ENCODE results near the gene RHOD. TPM values are rescaled to one million over a fixed set of nuclear protein-coding genes. Genes with fewer than 3 reads are reported as not detected.
A peak's percentile ranks its signal among the peaks of the same experiment; 100 is the strongest.

The RHOD gene
- total RNA-seq, 2 experiments from 2014 or later: 0.50 to 0.78 TPM

DNA sequence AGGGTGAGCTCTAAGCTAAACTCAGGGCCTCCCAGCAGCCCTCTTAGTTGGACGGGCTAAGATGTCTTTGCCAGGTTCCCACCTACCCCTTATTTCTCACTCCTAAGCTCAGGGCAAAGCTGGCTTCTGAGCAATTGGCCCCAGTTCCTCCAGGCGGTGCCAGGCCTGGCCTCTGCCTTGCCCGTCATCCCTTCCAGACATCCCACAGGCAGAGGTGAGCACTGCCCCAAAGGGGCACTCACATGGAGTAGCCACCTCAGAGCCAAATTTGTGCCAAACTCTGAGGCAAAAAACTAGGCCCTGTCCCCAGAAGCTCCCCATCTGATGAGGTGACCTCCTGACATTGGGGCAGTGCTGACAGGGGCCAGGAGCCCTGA lies 9.7 kb downstream of the RHOD start:
- Mint-ChIP-seq H3K4me1 (no peaks in the 10 kb centered on the region), H3K27me3 (peaks cover 6% of the 10 kb centered on the region), H3K27ac (no peak overlapping the region), H3K36me3 (no peaks in the 10 kb centered on the region), H3K4me3 (no peak overlapping the region), H3K9me3 (no peaks in the 10 kb centered on the region)
- no peak for DNase-seq

DNA sequence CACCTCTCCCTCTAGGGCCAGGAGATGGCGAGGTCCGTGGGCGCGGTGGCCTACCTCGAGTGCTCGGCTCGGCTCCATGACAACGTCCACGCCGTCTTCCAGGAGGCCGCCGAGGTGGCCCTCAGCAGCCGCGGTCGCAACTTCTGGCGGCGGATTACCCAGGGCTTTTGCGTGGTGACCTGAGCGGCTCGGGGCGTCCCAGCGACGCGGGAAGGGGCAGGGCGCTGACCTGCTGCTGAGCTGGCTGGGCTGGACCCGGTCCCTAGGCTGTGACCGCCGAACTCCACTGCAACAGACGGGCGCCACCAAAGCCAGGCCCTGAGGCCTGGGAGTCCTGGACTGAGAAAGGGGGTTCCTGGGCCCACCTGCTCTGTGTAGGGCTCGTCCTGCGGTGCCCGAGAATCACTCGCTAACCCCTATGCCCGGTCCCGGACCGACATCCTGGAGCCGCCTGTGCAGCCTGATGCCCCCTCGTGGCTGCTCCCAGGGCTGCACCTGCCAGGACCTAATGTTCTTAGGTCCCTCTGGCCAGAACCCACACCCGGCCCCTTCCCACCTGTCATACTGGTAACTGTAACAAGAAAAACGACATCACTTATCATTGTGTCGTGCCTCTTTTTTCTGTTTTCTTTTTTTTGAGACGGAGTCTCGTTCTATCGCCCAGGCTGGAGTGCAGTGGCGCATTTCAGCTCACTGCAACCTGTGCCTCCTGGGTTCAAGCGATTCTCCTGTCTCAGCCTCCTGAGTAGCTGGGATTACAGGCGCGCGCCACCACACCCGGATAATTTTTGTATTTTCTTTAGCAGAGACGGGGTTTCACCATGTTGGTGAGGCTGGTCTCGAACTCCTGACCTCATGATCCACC lies 15.0 kb downstream of the RHOD start:
- Mint-ChIP-seq H3K4me1 (peaks cover 3% of the 10 kb centered on the region), H3K27ac (no peak overlapping the region), H3K36me3 (no peaks in the 10 kb centered on the region), H3K4me3 (peak overlapping the region; percentile 22), H3K9me3 (no peaks in the 10 kb centered on the region), H3K27me3 (peaks cover 6% of the 10 kb centered on the region)
- peak; percentile 80 for DNase-seq

DNA sequence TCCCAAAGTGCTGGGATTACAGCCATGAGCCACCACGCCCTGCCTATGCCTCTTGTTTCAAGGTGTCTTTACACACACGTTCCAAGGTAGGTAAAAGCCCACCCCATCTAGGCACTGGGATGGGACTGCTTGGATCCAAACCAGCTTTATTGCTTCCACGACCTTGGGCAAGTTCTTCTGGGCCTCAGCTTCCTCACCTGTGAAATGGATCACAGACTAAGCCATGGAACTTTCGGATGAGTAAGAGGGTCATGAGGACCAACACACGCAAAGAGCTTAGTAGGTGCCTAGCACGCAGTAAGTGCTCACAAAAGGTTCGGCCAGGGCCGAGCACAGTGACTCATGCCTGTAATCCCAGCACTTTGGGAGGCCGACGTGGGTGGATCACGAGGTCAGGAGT lies 15.6 kb downstream of the RHOD start:
- Mint-ChIP-seq H3K27ac (no peak overlapping the region), H3K4me1 (peaks cover 3% of the 10 kb centered on the region), H3K9me3 (no peaks in the 10 kb centered on the region), H3K27me3 (peaks cover 6% of the 10 kb centered on the region), H3K4me3 (no peak overlapping the region), H3K36me3 (no peaks in the 10 kb centered on the region)
- no peak for DNase-seq

DNA sequence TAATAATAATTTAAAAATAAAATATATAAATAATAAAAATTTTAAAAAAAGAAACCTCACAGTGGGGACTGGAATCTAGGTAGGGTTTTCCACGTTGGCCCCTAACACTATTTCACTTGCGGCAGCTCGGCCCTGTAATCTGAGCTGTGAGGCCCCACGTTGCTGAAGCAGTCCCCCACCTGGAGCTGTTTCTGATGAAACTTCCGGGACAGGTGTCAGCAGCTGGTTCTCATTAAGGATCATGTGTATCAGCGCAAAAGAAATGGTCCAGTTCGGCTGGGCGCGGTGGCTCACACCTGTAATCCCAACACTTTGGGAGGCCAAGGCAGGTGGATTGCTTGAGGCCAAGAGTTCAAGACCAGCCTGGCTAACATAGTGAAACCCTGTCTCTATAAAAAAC lies 17.3 kb downstream of the RHOD start:
- no peak for DNase-seq
- H3K9me3 Mint-ChIP-seq: no peaks in the 10 kb centered on the region

DNA sequence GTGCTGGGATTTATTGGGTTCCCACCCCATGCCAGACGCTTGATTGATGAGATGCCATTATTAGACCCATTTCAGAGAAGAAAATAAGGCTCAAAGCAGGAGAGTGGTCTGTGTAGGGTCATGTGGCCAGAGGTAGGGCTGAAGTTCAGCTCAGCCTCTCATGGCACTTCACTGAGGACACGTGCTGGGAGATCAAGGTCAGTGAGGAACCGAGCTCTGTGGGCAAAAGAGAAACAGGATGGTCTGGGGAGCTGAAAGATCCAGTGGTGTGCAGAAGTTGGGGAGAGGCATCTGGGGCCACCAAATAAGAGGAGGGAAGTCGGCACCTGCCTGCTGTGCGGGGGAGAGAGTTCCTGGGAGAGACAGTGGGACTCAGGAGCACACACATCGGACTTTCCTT lies 19.6 kb downstream of the RHOD start:
- DNase-seq: no peak
- peaks cover 3% of the 10 kb centered on the region for H3K27me3 Mint-ChIP-seq
- H3K36me3 Mint-ChIP-seq: no peaks in the 10 kb centered on the region
- no peak overlapping the region for H3K27ac Mint-ChIP-seq
- no peak overlapping the region for H3K4me3 Mint-ChIP-seq
- H3K4me1 Mint-ChIP-seq: peaks cover 5% of the 10 kb centered on the region
- H3K9me3 Mint-ChIP-seq: no peaks in the 10 kb centered on the region

More for the DNA sequence above, 17.3 kb downstream of the RHOD start:
- Mint-ChIP-seq H3K27ac (no peak overlapping the region), H3K27me3 (peaks cover 9% of the 10 kb centered on the region), H3K36me3 (no peaks in the 10 kb centered on the region), H3K4me3 (no peak overlapping the region), H3K4me1 (peaks cover 3% of the 10 kb centered on the region)

DNA sequence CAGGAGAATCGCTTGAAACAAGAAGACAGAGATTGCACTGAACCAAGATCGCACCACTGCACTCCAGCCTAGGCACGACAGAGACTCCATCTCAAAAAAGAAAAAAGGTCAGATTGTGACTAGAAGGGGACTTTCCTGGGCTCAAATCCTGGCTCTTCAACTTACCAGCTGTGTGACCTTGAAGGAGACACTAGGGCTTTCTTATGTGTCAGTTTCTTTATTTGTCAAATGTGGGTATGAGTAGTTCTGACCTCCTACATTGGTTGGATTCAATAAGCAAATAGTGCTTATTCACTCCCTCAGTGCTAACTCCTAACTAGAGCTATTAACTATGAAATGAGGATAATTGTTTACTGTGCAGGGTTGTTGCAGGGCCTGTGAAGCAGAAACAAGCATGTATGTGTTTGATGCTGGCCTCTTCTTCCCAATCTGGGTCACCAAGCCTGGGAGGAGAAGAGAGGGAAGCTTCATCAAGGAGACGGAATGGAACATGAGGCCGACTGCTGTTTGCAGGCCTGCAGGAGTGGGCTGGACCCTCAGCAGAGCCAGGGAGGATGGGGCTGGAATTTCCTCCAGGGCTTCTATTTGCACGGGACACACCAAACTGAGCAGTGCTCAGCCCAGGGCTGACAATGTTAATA lies 22.5 kb downstream of the RHOD start:
- H3K4me1 Mint-ChIP-seq: peaks cover 12% of the 10 kb centered on the region
- H3K27me3 Mint-ChIP-seq: peaks cover 13% of the 10 kb centered on the region
- no peak for DNase-seq
- no peak overlapping the region for H3K27ac Mint-ChIP-seq
- H3K9me3 Mint-ChIP-seq: no peaks in the 10 kb centered on the region
- H3K36me3 Mint-ChIP-seq: no peaks in the 10 kb centered on the region
- no peak overlapping the region for H3K4me3 Mint-ChIP-seq

DNA sequence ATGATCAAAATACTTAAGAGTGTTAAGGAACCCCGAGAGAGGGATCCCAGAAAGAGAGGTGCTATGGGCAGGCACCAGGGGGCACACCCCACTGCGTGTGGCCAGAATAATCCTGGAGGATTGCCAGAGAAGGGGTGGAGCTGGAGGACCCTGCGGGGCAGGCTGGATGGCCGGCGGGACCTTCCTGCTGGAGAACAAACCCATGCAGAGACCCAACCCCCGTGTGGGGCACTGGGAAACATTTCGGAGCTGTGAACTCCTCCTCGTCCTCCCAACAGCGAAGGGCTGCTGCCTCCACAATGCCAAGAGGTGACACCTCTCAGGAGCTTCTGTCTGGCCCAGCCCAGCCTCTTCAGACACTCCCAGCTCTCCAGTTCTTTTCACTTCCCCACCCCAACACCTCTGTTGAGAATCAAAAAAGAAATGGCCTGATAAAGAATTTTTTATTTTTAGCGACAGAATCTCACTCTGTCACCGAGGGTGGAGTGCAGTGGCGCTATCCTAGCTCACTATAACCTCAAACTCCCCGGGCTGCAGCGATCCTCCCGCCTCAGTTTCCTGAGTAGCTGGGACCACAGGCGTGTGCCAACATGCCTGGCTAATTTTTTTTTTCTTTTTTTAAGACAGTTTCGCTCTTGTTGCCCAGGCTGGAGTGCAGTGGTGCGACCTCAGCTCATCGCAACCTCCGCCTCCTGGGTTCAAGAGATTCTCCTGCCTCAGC lies 25.6 kb downstream of the RHOD start:
- Mint-ChIP-seq H3K27ac (no peak overlapping the region), H3K27me3 (peaks cover 13% of the 10 kb centered on the region)

DNA sequence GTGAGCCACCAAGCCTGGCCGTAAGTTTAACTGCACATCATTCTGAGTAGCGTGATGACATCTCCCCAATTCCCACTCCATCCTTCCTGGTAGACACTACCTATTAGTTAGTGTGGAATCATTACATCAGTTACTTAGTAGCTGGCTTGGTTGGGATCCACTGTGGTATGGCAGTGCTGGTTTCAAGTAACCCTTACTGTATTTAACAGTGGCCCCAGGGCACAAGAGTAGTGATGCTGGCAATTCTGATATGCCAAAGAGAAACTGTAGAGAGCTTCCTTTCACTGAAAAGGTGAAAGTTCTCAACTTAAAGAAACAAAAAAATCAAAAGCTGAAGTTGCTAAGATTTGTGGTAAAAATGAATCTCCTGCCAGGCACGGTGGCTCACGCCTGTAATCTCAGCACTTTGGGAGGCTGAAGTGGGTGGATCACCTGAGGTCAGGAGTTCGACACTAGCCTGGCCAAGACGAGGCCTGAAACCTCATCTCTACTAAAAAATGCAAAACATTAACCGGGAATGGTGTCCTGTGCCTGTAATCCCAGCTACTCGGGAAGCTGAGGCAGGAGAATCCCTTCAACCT lies 27.2 kb downstream of the RHOD start:
- Mint-ChIP-seq H3K36me3 (no peaks in the 10 kb centered on the region), H3K9me3 (no peaks in the 10 kb centered on the region), H3K27me3 (peaks cover 10% of the 10 kb centered on the region), H3K27ac (no peak overlapping the region), H3K4me3 (no peak overlapping the region), H3K4me1 (peaks cover 12% of the 10 kb centered on the region)
- DNase-seq: no peak

More for the DNA sequence above, 25.6 kb downstream of the RHOD start:
- DNase-seq: no peak
- Mint-ChIP-seq H3K4me3 (peak overlapping the region; percentile 60), H3K36me3 (no peaks in the 10 kb centered on the region), H3K9me3 (no peaks in the 10 kb centered on the region), H3K4me1 (peaks cover 12% of the 10 kb centered on the region)

DNA sequence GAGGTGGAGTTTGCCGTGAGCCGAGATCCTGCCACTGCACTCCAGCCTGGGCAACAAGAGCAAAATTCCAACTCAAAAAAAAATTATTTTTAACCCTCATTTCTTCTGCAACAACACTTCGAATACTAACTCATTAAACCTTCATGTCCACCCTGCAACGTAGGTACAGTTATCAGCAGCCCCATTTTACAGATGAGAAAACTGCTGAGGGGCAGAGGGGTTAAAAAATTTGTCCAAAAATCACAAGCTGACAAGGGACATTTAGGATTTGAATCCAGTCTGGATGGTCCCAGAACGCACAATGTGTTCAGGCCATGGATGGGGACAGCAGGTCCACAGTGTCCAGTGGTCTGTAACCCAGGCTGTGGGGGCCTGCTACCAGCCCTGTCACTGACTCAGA lies 29.0 kb downstream of the RHOD start:
- Mint-ChIP-seq H3K27ac (no peak overlapping the region), H3K4me1 (peaks cover 9% of the 10 kb centered on the region), H3K27me3 (peaks cover 10% of the 10 kb centered on the region), H3K36me3 (no peaks in the 10 kb centered on the region), H3K4me3 (no peak overlapping the region), H3K9me3 (no peaks in the 10 kb centered on the region)
- no peak for DNase-seq

DNA sequence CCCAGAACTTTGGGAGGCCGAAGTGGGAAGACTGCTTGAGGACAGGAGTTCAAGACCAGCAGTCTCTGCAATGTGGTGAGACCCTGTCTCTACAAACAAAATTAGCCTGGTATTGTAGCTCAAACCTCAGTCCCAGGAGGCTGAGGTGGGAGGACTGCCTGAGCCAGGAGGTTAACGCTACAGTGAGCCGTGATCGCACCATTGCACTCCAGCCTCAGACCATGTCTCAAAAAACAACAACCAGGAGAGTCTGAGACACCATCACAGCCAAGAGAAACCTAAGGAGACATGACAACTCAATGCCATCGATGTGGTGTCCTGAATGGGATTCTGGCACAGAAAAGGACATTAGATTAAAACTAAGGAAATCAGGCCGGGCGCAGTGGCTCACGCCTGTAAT lies 34.1 kb downstream of the RHOD start:
- H3K27me3 Mint-ChIP-seq: no peaks in the 10 kb centered on the region

DNA sequence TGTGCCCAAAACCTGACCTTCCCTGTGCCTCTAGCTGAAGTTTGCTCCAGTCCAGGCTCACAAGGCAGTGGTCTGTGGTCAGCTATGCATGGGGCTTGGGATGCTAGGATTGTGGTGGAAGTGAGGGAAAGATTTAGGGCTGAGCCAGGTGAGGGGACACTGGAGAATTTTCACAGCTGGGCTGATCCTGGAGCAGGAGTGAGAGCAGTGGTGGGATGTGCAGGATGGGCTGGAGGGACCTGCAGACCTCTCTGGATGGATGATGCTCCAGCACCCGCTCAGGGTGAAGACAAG lies 38.5 kb downstream of the RHOD start:
- H3K4me1 Mint-ChIP-seq: peaks cover 5% of the 10 kb centered on the region
- H3K27me3 Mint-ChIP-seq: no peaks in the 10 kb centered on the region
- peak overlapping the region; percentile 10 for H3K27ac Mint-ChIP-seq
- H3K9me3 Mint-ChIP-seq: no peaks in the 10 kb centered on the region
- no peaks in the 10 kb centered on the region for H3K36me3 Mint-ChIP-seq
- DNase-seq: no peak
- H3K4me3 Mint-ChIP-seq: no peak overlapping the region

More for the DNA sequence above, 34.1 kb downstream of the RHOD start:
- Mint-ChIP-seq H3K4me3 (no peak overlapping the region), H3K4me1 (no peaks in the 10 kb centered on the region), H3K36me3 (no peaks in the 10 kb centered on the region), H3K9me3 (no peaks in the 10 kb centered on the region), H3K27ac (no peak overlapping the region)
- DNase-seq: no peak

DNA sequence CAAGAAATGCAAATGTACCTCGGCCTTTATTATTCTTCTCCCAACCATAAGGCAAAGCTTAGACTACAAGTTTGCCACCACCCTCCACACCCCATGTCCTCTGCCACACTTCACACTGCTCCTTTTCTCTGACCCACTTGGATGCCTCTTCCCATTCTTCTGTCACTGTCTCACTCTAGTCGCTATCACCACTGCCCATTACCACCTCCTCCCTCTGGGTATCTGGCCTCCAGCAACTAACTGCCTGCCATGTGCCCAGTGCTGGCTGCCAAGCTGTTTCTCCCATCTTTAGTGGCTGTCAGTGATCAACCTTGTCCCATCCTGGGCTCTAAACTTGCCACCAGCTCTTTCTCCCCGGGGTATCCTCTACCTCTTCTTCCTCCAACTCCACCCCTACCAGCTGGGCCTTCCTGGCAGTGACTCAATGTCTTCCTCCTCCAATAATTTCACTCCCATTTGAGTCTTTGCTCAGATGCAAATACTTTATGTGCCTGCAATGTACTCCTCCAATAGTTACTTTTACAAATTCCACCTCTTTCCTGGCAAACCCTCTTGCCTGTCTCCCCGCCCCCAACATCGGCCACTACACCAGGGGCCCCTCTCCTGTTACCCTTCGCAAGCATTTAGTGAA lies 42.3 kb downstream of the RHOD start:
- Mint-ChIP-seq H3K27ac (peak overlapping the region; percentile 26), H3K4me1 (peaks cover 19% of the 10 kb centered on the region), H3K27me3 (no peaks in the 10 kb centered on the region), H3K36me3 (no peaks in the 10 kb centered on the region), H3K4me3 (no peak overlapping the region), H3K9me3 (peaks cover 2% of the 10 kb centered on the region)
- no peak for DNase-seq

DNA sequence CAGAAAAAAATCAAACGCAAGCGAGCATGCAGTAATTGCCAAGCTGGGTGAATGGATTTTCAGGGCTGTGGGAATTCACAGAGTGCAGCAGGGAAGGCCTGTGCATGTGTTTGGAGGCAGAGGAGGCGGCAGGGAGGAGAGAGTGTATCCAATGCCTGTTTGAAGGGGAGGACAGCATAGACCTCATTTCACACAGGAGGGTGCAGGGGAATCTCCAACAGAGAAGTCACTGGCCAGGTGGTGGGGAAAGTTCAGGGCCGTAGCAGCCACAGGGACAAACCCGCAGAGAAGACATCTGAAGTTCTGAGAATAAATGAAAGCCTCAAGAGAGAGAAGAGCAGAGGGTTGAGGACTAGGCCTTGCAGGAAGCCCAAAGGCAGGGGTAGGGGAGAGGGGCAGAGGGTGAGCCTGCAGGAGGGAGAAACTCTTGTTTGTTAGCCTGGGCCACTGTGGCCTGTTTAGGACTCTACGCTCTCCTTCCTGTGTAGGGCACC lies 43.2 kb downstream of the RHOD start:
- H3K4me1 Mint-ChIP-seq: peaks cover 24% of the 10 kb centered on the region
- H3K4me3 Mint-ChIP-seq: no peak overlapping the region
- DNase-seq: no peak
- no peaks in the 10 kb centered on the region for H3K27me3 Mint-ChIP-seq
- no peaks in the 10 kb centered on the region for H3K36me3 Mint-ChIP-seq
- peak overlapping the region; percentile 74 for H3K27ac Mint-ChIP-seq
- H3K9me3 Mint-ChIP-seq: peaks cover 2% of the 10 kb centered on the region

DNA sequence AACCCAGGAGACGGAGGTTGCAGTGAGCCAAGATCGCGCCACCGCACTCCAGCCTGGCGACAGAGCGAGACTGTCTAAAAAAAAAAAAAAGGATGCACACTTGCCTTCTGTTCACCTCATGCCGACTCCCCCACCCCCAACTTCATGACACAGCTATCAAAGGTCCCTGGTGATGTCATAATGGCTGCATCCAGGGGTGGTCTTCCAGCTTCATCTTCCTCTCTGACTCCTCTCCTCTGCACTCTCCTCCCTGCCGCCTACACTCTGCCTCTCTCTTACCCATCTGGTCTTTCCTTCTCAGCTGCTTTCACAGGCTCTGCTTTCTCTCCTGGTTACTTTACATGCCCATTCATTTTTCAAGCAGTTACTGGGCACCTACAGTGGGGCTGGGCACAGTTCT lies 46.0 kb downstream of the RHOD start:
- H3K27me3 Mint-ChIP-seq: no peaks in the 10 kb centered on the region
- no peak overlapping the region for H3K27ac Mint-ChIP-seq
- H3K4me1 Mint-ChIP-seq: peaks cover 24% of the 10 kb centered on the region
- no peaks in the 10 kb centered on the region for H3K36me3 Mint-ChIP-seq
- no peak overlapping the region for H3K4me3 Mint-ChIP-seq
- H3K9me3 Mint-ChIP-seq: peaks cover 2% of the 10 kb centered on the region
- DNase-seq: no peak

DNA sequence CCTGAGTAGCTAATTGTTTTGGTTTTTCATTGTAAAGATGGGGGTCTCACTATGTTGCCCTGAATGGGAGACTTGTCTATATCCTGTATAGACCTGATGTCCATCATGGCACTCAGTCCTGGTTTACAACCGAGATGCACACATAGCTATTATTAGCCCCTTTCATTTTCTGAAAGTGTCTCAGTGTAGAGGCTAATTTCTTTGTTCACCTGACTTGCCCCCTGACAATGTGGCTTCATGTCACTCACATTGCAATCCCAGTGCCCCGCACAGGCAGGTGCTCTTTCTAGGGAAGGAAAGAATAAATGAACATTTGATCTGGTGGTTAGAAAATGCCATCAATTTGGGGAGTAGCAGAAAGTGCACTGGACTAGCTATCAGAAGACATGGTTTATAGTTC lies 49.3 kb downstream of the RHOD start:
- peaks cover 15% of the 10 kb centered on the region for H3K4me1 Mint-ChIP-seq
- H3K36me3 Mint-ChIP-seq: no peaks in the 10 kb centered on the region
- no peak overlapping the region for H3K4me3 Mint-ChIP-seq
- H3K27ac Mint-ChIP-seq: peak overlapping the region; percentile 38
- no peaks in the 10 kb centered on the region for H3K27me3 Mint-ChIP-seq
- no peak for DNase-seq
- H3K9me3 Mint-ChIP-seq: peaks cover 2% of the 10 kb centered on the region

Measured in activated naive CD8-positive, alpha-beta T cell treated with anti-CD3 and anti-CD28 coated beads for 36 hours (primary cell).